Fibroblast of lung (primary cell): Measurements from ENCODE around the gene MPRIP. TPM values are rescaled to one million over a fixed set of nuclear protein-coding genes. Genes with fewer than 3 reads are reported as not detected.

Experiments used
- DNase-seq, 2 donors: peaks; one replicate each; pipeline versions ENCODE4 v3.0.0 to v3.0.0-alpha.2; 2010; ENCODE audit warnings: low read depth in 2 of 2
- H2AFZ ChIP-seq: 2 replicates; pipeline ENCODE4 v1.5.1; 2012; ENCODE audit warnings: low read length, control low read depth, inconsistent platforms
- H3K27ac ChIP-seq: 2 replicates; pipeline ENCODE4 v1.5.1; 2011; ENCODE audit warnings: low read length, control low read depth; ENCODE audit not compliant: insufficient read depth
- H3K27me3 ChIP-seq: 2 replicates; pipeline ENCODE4 v1.5.1; 2011; ENCODE audit warnings: mild to moderate bottlenecking, low read length; ENCODE audit not compliant: control insufficient read depth, insufficient read depth
- H3K36me3 ChIP-seq: 2 replicates; pipeline ENCODE4 v1.5.1; 2011; ENCODE audit warnings: low read length; ENCODE audit not compliant: control insufficient read depth, insufficient read depth
- H3K4me1 ChIP-seq: 2 replicates; pipeline ENCODE4 v1.5.1; 2011; ENCODE audit warnings: low read length; ENCODE audit not compliant: control insufficient read depth, insufficient read depth; ENCODE audit errors: extremely low read depth
- H3K4me2 ChIP-seq: 2 replicates; pipeline ENCODE4 v1.5.1; 2011; ENCODE audit warnings: low read length, control low read depth; ENCODE audit not compliant: insufficient read depth; ENCODE audit errors: extremely low read depth
- H3K4me3 ChIP-seq, 4 experiments: fragments of 200-600 bp in 1 of 4; sonication (generic) in 1 of 4; replicated peaks in 1 of 4; 2 replicates each; pipeline ENCODE4 v1.5.1; 2011 to 2016; ENCODE audit warnings: low read length in 4 of 4, low read depth in 3 of 4, mild to moderate bottlenecking in 3 of 4, control low read depth in 2 of 4, inconsistent platforms in 1 of 4, mixed read lengths in 1 of 4; ENCODE audit not compliant: insufficient read depth in 1 of 4; ENCODE audit errors: control extremely low read depth in 1 of 4
- H3K79me2 ChIP-seq: 2 replicates; pipeline ENCODE4 v1.5.1; 2012; ENCODE audit warnings: mild to moderate bottlenecking, low read length, inconsistent platforms; ENCODE audit not compliant: control insufficient read depth, insufficient read depth
- H3K9ac ChIP-seq: 2 replicates; pipeline ENCODE4 v1.5.1; 2011; ENCODE audit warnings: mild to moderate bottlenecking, low read length, control low read depth; ENCODE audit not compliant: insufficient read depth
- H3K9me3 ChIP-seq: 2 replicates; pipeline ENCODE4 v1.5.1; 2012; ENCODE audit warnings: low read depth, low read length; ENCODE audit not compliant: control insufficient read depth, insufficient read depth
- H4K20me1 ChIP-seq: 2 replicates; pipeline ENCODE4 v1.5.1; 2011; ENCODE audit warnings: low read length; ENCODE audit not compliant: control insufficient read depth, insufficient read depth; ENCODE audit errors: extremely low read depth
- CTCF ChIP-seq, 2 donors: IDR thresholded peaks in 1 of 2; conservative IDR thresholded peaks in 1 of 2; 1 replicate in 1 of 2; 2 replicates in 1 of 2; pipeline ENCODE4 v1.5.1; 2011 to 2012; ENCODE audit warnings: low read length in 2 of 2, control low read depth in 1 of 2, inconsistent platforms in 1 of 2, low read depth in 1 of 2, mild to moderate bottlenecking in 1 of 2
- EZH2 ChIP-seq: IDR thresholded peaks from 2 replicates; pipeline ENCODE4 v1.5.1; 2012; ENCODE audit warnings: low read length, control low read depth, mild to moderate bottlenecking; ENCODE audit errors: missing control alignments
- polyA plus RNA-seq, 2 donors: library from polyadenylated mRNA; depleted of rRNA in 1 of 2; stranded (reverse) in 1 of 2; unstranded in 1 of 2; fragments of >200 nt; gene quantifications; 2 replicates each; pipeline ENCODE4 v1.2.1, GENCODE V29; 2011 to 2012; ENCODE audit warnings: missing spikeins in 1 of 2
- total RNA-seq: library from RNA; depleted of rRNA; stranded (reverse); fragments of >200 nt; gene quantifications from 2 replicates; pipeline ENCODE4 v1.2.1, GENCODE V29; 2014

MPRIP gene
- total and polyA plus RNA-seq, 2 donors (not counting 1 experiment from before 2014, with no cell fraction given): 104 to 124 TPM

GRCh38 chr17:17151962-17152361 is 109.7 kb downstream of the MPRIP start:
- Histone ChIP-seq H3K36me3 (peaks cover 32% of the 10 kb centered on the region), H2AFZ (no peak overlapping the region), H3K27me3 (no peaks in the 10 kb centered on the region), H3K79me2 (peaks cover 1% of the 10 kb centered on the region), H3K9ac (no peak overlapping the region), H3K4me3 (no peak overlapping the region), H3K4me1 (peaks cover 31% of the 10 kb centered on the region), H3K27ac (peak overlapping the region; percentile 76), H4K20me1 (no peaks in the 10 kb centered on the region), H3K9me3 (no peaks in the 10 kb centered on the region), H3K4me2 (peak overlapping the region; percentile 44)
- DNase-seq: peak; percentile 92 to 96
- TF ChIP-seq CTCF (conservative IDR thresholded peaks at IDR 0.05 in 1 of 2, IDR thresholded peaks at IDR 0.05 in 1 of 2; ENCODE audit: low read depth in 1 of 2, low read length in 2 of 2) (no peak), EZH2 (no peak)

- TF ChIP-seq CTCF (conservative IDR thresholded peaks at IDR 0.05 in 1 of 2, IDR thresholded peaks at IDR 0.05 in 1 of 2; ENCODE audit: low read depth in 1 of 2, low read length in 2 of 2) (no peak), EZH2 (no peak)
- Histone ChIP-seq H3K4me1 (peaks cover 35% of the 10 kb centered on the region), H3K27me3 (no peaks in the 10 kb centered on the region), H3K9me3 (no peaks in the 10 kb centered on the region), H3K9ac (no peak overlapping the region), H3K4me2 (no peak overlapping the region), H3K79me2 (peaks cover 3% of the 10 kb centered on the region), H3K27ac (peak overlapping the region; percentile 65), H3K4me3 (no peak overlapping the region), H3K36me3 (peaks cover 33% of the 10 kb centered on the region), H2AFZ (no peak overlapping the region), H4K20me1 (no peaks in the 10 kb centered on the region)
- DNase-seq: peak in 1 of 2 donors; percentile 9
Observed at GRCh38 chr17:17152385-17152784, 110.1 kb downstream of the MPRIP start.

GRCh38 chr17:17153071-17153470 is 110.8 kb downstream of the MPRIP start:
- Histone ChIP-seq H2AFZ (no peak overlapping the region), H3K27me3 (no peaks in the 10 kb centered on the region), H3K9me3 (no peaks in the 10 kb centered on the region), H3K4me3 (no peak overlapping the region), H4K20me1 (no peaks in the 10 kb centered on the region), H3K79me2 (peaks cover 3% of the 10 kb centered on the region), H3K4me2 (no peak overlapping the region), H3K27ac (no peak overlapping the region), H3K4me1 (peaks cover 35% of the 10 kb centered on the region), H3K9ac (no peak overlapping the region), H3K36me3 (peaks cover 35% of the 10 kb centered on the region)
- DNase-seq: no peak
- TF ChIP-seq CTCF (conservative IDR thresholded peaks at IDR 0.05 in 1 of 2, IDR thresholded peaks at IDR 0.05 in 1 of 2; ENCODE audit: low read depth in 1 of 2, low read length in 2 of 2) (no peak), EZH2 (no peak)
